MM.1S (cell line): Measurements from ENCODE around the gene MKRN1.

Source experiments
- EZH2 ChIP-seq: fragments of 300-600 bp; sonication (generic); optimal IDR thresholded peaks from 2 replicates; pipeline ENCODE3; 2017; ENCODE audit warnings: low read depth, mild to moderate bottlenecking, antibody characterized with exemption, low read length, mixed read lengths
- TF ChIP-seq, protein P1 (sequence below): fragments of 300-600 bp; sonication (generic); IDR thresholded peaks from 2 replicates; pipeline ENCODE4 v1.5.1; 2016; ENCODE audit warnings: antibody characterized with exemption, low read length, mixed read lengths

DNA sequence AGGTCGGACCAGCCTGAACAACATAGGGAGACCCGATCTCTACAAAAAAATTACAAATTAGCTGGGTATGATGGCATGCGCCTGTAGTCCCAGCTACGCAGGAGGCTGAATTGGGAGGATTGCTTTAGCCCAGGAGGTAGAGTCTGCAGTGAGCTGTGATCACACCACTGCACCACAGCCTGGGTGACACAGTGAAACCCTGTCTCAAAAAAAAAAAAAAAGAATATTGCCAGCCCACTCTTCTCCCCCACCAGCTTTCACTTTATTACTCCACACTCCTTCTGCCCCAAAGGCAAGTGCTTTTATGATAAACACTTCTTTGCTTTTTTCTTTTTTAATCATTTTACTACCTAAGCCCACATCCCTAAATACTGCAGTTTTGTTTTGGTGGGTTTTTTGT is 60.7 kb downstream of the MKRN1 start:
- no peak for TF ChIP-seq EZH2
- TF ChIP-seq, protein P1, sequence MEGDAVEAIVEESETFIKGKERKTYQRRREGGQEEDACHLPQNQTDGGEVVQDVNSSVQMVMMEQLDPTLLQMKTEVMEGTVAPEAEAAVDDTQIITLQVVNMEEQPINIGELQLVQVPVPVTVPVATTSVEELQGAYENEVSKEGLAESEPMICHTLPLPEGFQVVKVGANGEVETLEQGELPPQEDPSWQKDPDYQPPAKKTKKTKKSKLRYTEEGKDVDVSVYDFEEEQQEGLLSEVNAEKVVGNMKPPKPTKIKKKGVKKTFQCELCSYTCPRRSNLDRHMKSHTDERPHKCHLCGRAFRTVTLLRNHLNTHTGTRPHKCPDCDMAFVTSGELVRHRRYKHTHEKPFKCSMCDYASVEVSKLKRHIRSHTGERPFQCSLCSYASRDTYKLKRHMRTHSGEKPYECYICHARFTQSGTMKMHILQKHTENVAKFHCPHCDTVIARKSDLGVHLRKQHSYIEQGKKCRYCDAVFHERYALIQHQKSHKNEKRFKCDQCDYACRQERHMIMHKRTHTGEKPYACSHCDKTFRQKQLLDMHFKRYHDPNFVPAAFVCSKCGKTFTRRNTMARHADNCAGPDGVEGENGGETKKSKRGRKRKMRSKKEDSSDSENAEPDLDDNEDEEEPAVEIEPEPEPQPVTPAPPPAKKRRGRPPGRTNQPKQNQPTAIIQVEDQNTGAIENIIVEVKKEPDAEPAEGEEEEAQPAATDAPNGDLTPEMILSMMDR: no peak
